Tibial nerve (tissue), 4 donors: ENCODE results near the gene CTNND2.

Experiments
- CTCF ChIP-seq, 5 experiments: fragments of 200-600 bp in 3 of 5; fragments of 450-650 bp in 2 of 5; sonication (generic) in 3 of 5; IDR thresholded peaks; one replicate each; pipeline ENCODE4 v1.5.1; 2016 to 2019; ENCODE audit warnings: antibody characterized with exemption in 5 of 5, mild to moderate bottlenecking in 3 of 5, moderate library complexity in 2 of 5
- EP300 ChIP-seq, 2 donors: sonication (generic); formaldehyde crosslinking; IDR thresholded peaks; one replicate each; pipeline ENCODE4 v1.6.1; 2017; ENCODE audit warnings: antibody characterized with exemption in 2 of 2, mild to moderate bottlenecking in 1 of 2
- POLR2A ChIP-seq, 2 donors: fragments of 450-650 bp; IDR thresholded peaks; one replicate each; pipeline ENCODE4 v1.6.1; 2017; ENCODE audit warnings: antibody characterized with exemption in 2 of 2, mild to moderate bottlenecking in 2 of 2, moderate library complexity in 2 of 2

GRCh38 chr5:11007269-11007870 lies 896.9 kb downstream of the CTNND2 start:
- TF ChIP-seq CTCF (IDR thresholded peaks at IDR 0.05), result no peak
- no peak for TF ChIP-seq POLR2A (IDR thresholded peaks at IDR 0.05)
- no peak for TF ChIP-seq EP300 (IDR thresholded peaks at IDR 0.05)
